Measurements from ENCODE around the gene ZMAT3.

- TF ChIP-seq CTCF (IDR thresholded peaks at IDR 0.05) (no peak), POLR2A (IDR thresholded peaks at IDR 0.05) (no peak), POLR2AphosphoS5 (IDR thresholded peaks at IDR 0.05) (no peak)
Observed at GRCh38 chr3:178987745-178988144, 83.9 kb downstream of the ZMAT3 start.

Data from breast epithelium (tissue), 3 donors.